Muscle of leg (tissue), 11 donors: ENCODE data around the gene NR2F1. TPM values are rescaled to one million over a fixed set of nuclear protein-coding genes. Genes with fewer than 3 reads are reported as not detected.
A peak's percentile ranks its signal among the peaks of the same experiment; 100 is the strongest.

Experiments used
- DNase-seq: peaks from one replicate; pipeline ENCODE4 v3.0.0; 2013
- H3K27ac ChIP-seq: one replicate; pipeline ENCODE4 v1.5.1; 2013; ENCODE audit warnings: mild to moderate bottlenecking, low read length, control low read depth
- H3K27me3 ChIP-seq: one replicate; pipeline ENCODE4 v1.6.1; 2013; ENCODE audit warnings: low read length; ENCODE audit not compliant: control insufficient read depth, insufficient read depth
- H3K36me3 ChIP-seq: one replicate; pipeline ENCODE4 v1.6.1; 2013; ENCODE audit warnings: low read length; ENCODE audit not compliant: control insufficient read depth, insufficient read depth
- H3K4me1 ChIP-seq: one replicate; pipeline ENCODE4 v1.6.1; 2013; ENCODE audit warnings: low read length; ENCODE audit not compliant: control insufficient read depth, insufficient read depth
- H3K4me3 ChIP-seq: one replicate; pipeline ENCODE4 v1.5.1; 2013; ENCODE audit warnings: low read length, control low read depth
- H3K9me3 ChIP-seq: replicated peaks from 2 replicates; pipeline ENCODE4 v1.6.1; 2013; ENCODE audit warnings: low read depth, low read length; ENCODE audit not compliant: control insufficient read depth
- WGBS: methylation state at CpG from one replicate; pipeline ENCODE4 v1.1.5; 2013; ENCODE audit warnings: missing lambda C conversion rate; ENCODE audit not compliant: insufficient coverage; 5-methylcytosine and 5-hydroxymethylcytosine counted together
- polyA plus RNA-seq, 8 donors: library from polyadenylated mRNA; unstranded; fragments of 120-200 nt; gene quantifications; one replicate each; pipeline versions ENCODE4 v1.2.1 to v1.2.3, GENCODE V29; 2013; ENCODE audit warnings: inconsistent platforms in 1 of 8, low replicate concordance in 1 of 8; ENCODE audit not compliant: insufficient read length in 8 of 8, insufficient read depth in 1 of 8
- total RNA-seq: library from RNA; stranded (reverse); fragments of 120-200 nt; gene quantifications from one replicate; pipeline ENCODE4 v1.2.4, GENCODE V29; 2013

Gene NR2F1
- total and polyA plus RNA-seq, 9 donors = 1.8 to 17.3 (median 5.0) TPM

GRCh38 chr5:93606382-93606752 lies 23.3 kb downstream of the NR2F1 start:
- Histone ChIP-seq H3K4me1 (peaks cover 9% of the 10 kb centered on the region), H3K9me3 (no peaks in the 10 kb centered on the region), H3K27me3 (peaks cover 68% of the 10 kb centered on the region), H3K27ac (no peak overlapping the region), H3K36me3 (no peaks in the 10 kb centered on the region), H3K4me3 (no peak overlapping the region)
- DNase-seq = no peak

- Histone ChIP-seq H3K4me1 (peaks cover 11% of the 10 kb centered on the region), H3K4me3 (no peak overlapping the region), H3K27me3 (peaks cover 68% of the 10 kb centered on the region), H3K36me3 (no peaks in the 10 kb centered on the region), H3K9me3 (no peaks in the 10 kb centered on the region), H3K27ac (no peak overlapping the region)
- 6% methylated on average over 15 of the region's 19 CpGs for WGBS
- DNase-seq = peak; percentile 77
Measured at GRCh38 chr5:93607367-93608258, 24.6 kb downstream of the NR2F1 start.

GRCh38 chr5:93608855-93609254 lies 25.8 kb downstream of the NR2F1 start:
- Histone ChIP-seq H3K4me1 (peaks cover 10% of the 10 kb centered on the region), H3K27ac (no peak overlapping the region), H3K27me3 (peaks cover 60% of the 10 kb centered on the region), H3K36me3 (no peaks in the 10 kb centered on the region), H3K9me3 (no peaks in the 10 kb centered on the region), H3K4me3 (no peak overlapping the region)
- 0% methylated on average over 2 of the region's 4 CpGs for WGBS
- no peak for DNase-seq

GRCh38 chr5:93609762-93610161 lies 26.7 kb downstream of the NR2F1 start:
- Histone ChIP-seq H3K4me1 (peaks cover 6% of the 10 kb centered on the region), H3K9me3 (no peaks in the 10 kb centered on the region), H3K36me3 (no peaks in the 10 kb centered on the region), H3K27me3 (peaks cover 51% of the 10 kb centered on the region), H3K4me3 (no peak overlapping the region), H3K27ac (no peak overlapping the region)
- WGBS = no CpG with 5 or more reads among the region's 7 CpGs
- no peak for DNase-seq

GRCh38 chr5:93610581-93611272 lies 27.7 kb downstream of the NR2F1 start:
- DNase-seq = no peak
- Histone ChIP-seq H3K4me3 (no peak overlapping the region), H3K4me1 (peaks cover 6% of the 10 kb centered on the region), H3K27ac (no peak overlapping the region), H3K36me3 (no peaks in the 10 kb centered on the region), H3K27me3 (peaks cover 44% of the 10 kb centered on the region), H3K9me3 (no peaks in the 10 kb centered on the region)
- 4% methylated on average over 12 of the region's 17 CpGs for WGBS

GRCh38 chr5:93611273-93611975 lies 28.4 kb downstream of the NR2F1 start:
- Histone ChIP-seq H3K9me3 (no peaks in the 10 kb centered on the region), H3K27ac (no peak overlapping the region), H3K4me1 (peaks cover 6% of the 10 kb centered on the region), H3K4me3 (no peak overlapping the region), H3K27me3 (peaks cover 39% of the 10 kb centered on the region), H3K36me3 (no peaks in the 10 kb centered on the region)
- no peak for DNase-seq
- WGBS = 0% methylated on average over 5 of the region's 9 CpGs

- H3K36me3 ChIP-seq = no peaks in the 10 kb centered on the region
- H3K27me3 ChIP-seq = peaks cover 38% of the 10 kb centered on the region
- 0% methylated on average over 19 of the region's 43 CpGs for WGBS
- peak; percentile 69 for DNase-seq
- H3K27ac ChIP-seq = no peak overlapping the region
- H3K9me3 ChIP-seq = no peaks in the 10 kb centered on the region
- no peak overlapping the region for H3K4me3 ChIP-seq
- H3K4me1 ChIP-seq = peaks cover 6% of the 10 kb centered on the region
Measured at GRCh38 chr5:93611976-93612854, 29.2 kb downstream of the NR2F1 start.

GRCh38 chr5:93612855-93613243 lies 29.8 kb downstream of the NR2F1 start:
- peaks cover 32% of the 10 kb centered on the region for H3K27me3 ChIP-seq
- H3K4me1 ChIP-seq = peaks cover 6% of the 10 kb centered on the region
- no peak overlapping the region for H3K4me3 ChIP-seq
- H3K9me3 ChIP-seq = no peaks in the 10 kb centered on the region
- H3K27ac ChIP-seq = no peak overlapping the region
- no peaks in the 10 kb centered on the region for H3K36me3 ChIP-seq
- DNase-seq = no peak

GRCh38 chr5:93616538-93617174 lies 33.6 kb downstream of the NR2F1 start:
- no CpG with 5 or more reads among the region's 9 CpGs for WGBS
- Histone ChIP-seq H3K4me1 (peaks cover 10% of the 10 kb centered on the region), H3K27me3 (peaks cover 13% of the 10 kb centered on the region), H3K27ac (no peak overlapping the region), H3K4me3 (no peak overlapping the region), H3K9me3 (no peaks in the 10 kb centered on the region), H3K36me3 (no peaks in the 10 kb centered on the region)
- no peak for DNase-seq
